Muscle of arm (tissue), 14 donors: ENCODE measurements around the gene TRAP1. TPM values are rescaled to one million over a fixed set of nuclear protein-coding genes. Genes with fewer than 3 reads are reported as not detected.

Experiments
- DNase-seq: peaks from one replicate; pipeline ENCODE4 v3.0.0-alpha.2; 2013
- long read RNA-seq, 11 donors: transcript quantifications; one replicate each; lab custom pipeline, GENCODE V29; 2026
- polyA plus RNA-seq, 12 donors: library from polyadenylated mRNA; unstranded; fragments of 120-200 nt; gene quantifications; one replicate each; pipeline ENCODE4 v1.2.1, GENCODE V29; 2013; ENCODE audit not compliant: insufficient read length in 12 of 12

Gene TRAP1
- polyA plus RNA-seq: 100 to 1,000 TPM in 4 of 12 donors, 10 to 100 TPM in 7, not detected in 1; 74.4 to 123 (median 93.3) TPM
- long read RNA-seq, donor 1, transcript TRAP1-201 (18 exons, 2,296 nt): major isoform, 26 of 77 reads
- long read RNA-seq, donor 1, partial matches to known transcripts: 47 of 77 reads
- long read RNA-seq, donor 1, other reads (novel, unspliced or antisense): 0 of 77 reads
- long read RNA-seq, donor 2, transcript TRAP1-201 (18 exons, 2,296 nt): major isoform, 40 of 49 reads
- long read RNA-seq, donor 2, partial matches to known transcripts: 7 of 49 reads
- long read RNA-seq, donor 2, other reads (novel, unspliced or antisense): 0 of 49 reads
- long read RNA-seq, donor 3, transcript TRAP1-201 (18 exons, 2,296 nt): major isoform, 12 of 16 reads
- long read RNA-seq, donor 3, partial matches to known transcripts: 0 of 16 reads
- long read RNA-seq, donor 3, other reads (novel, unspliced or antisense): 0 of 16 reads
- long read RNA-seq, donor 4, transcript TRAP1-201 (18 exons, 2,296 nt): major isoform, 12 of 15 reads
- long read RNA-seq, donor 4, partial matches to known transcripts: 0 of 15 reads
- long read RNA-seq, donor 4, other reads (novel, unspliced or antisense): 0 of 15 reads
- long read RNA-seq, donor 5, transcript TRAP1-201 (18 exons, 2,296 nt): major isoform, 51 of 64 reads
- long read RNA-seq, donor 5, partial matches to known transcripts: 6 of 64 reads
- long read RNA-seq, donor 5, other reads (novel, unspliced or antisense): 0 of 64 reads
- long read RNA-seq, donor 6, transcript TRAP1-201 (18 exons, 2,296 nt): major isoform, 10 of 13 reads
- long read RNA-seq, donor 6, partial matches to known transcripts: 0 of 13 reads
- long read RNA-seq, donor 6, other reads (novel, unspliced or antisense): 0 of 13 reads
- long read RNA-seq, donor 7, transcript TRAP1-201 (18 exons, 2,296 nt): major isoform, 10 of 15 reads
- long read RNA-seq, donor 7, partial matches to known transcripts: 0 of 15 reads
- long read RNA-seq, donor 7, other reads (novel, unspliced or antisense): 0 of 15 reads
- long read RNA-seq, donor 8, transcript TRAP1-201 (18 exons, 2,296 nt): major isoform, 48 of 53 reads
- long read RNA-seq, donor 8, partial matches to known transcripts: 0 of 53 reads
- long read RNA-seq, donor 8, other reads (novel, unspliced or antisense): 0 of 53 reads
- long read RNA-seq, donor 9, transcript TRAP1-201 (18 exons, 2,296 nt): major isoform, 13 of 23 reads
- long read RNA-seq, donor 9, partial matches to known transcripts: 8 of 23 reads
- long read RNA-seq, donor 9, other reads (novel, unspliced or antisense): 0 of 23 reads
- long read RNA-seq, donor 10, transcript TRAP1-201 (18 exons, 2,296 nt): major isoform, 38 of 49 reads
- long read RNA-seq, donor 10, partial matches to known transcripts: 7 of 49 reads
- long read RNA-seq, donor 10, other reads (novel, unspliced or antisense): 0 of 49 reads
- long read RNA-seq, donor 11, transcript TRAP1-201 (18 exons, 2,296 nt): major isoform, 19 of 28 reads
- long read RNA-seq, donor 11, partial matches to known transcripts: 6 of 28 reads
- long read RNA-seq, donor 11, other reads (novel, unspliced or antisense): 0 of 28 reads

DNA sequence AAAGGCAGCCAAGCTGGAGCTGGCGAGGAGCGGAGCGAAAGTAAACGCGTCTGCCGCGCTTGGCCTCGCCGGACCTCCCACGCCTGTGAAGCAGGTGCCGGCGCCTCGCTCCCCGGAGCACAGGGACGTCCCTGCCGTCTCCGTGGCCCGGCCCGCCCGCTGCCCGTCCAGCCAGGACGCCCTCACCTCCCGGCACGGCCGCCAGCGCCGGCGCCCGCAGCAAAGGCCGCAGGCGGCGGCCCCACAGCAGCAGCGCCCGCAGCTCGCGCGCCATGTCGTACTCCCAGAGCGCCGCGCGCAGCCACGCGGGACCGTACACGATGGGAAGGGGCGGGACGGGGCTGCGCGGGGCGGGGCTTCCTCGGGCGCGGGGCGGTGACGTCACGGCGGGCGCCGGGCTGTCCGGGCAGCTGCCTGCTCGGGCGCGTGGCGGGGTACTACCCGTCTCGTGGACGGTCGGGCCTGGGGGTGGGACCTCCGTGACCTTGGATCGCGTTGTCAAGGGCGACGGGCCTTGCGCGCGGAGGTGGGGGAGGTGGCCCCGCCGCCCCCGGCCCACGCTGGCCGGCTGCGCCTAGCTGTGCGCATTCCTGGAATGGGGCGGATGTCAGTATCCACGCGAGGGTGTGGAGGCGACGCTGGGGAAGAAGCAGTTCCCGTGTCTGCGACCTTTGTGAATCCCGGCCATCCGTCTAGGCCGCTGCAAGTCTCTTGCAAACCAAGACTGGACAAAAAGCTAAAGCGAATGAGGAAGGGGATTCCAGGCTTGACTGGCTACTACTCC is at the start of gene TRAP1:
Gene TRAP1 (minus strand): TSS at position 290 of the 784 bp plus-strand sequence. CDS start 16 bp downstream, at position 274.
- DNase-seq: peak; percentile 75

GRCh38 chr16:3766177-3766576 is 48.9 kb upstream of the TRAP1 start:
- DNase-seq: no peak

- no peak for DNase-seq
These were observed 47.1 kb upstream of the TRAP1 start for GRCh38 chr16:3764409-3764808.

GRCh38 chr16:3762107-3762750 is 44.9 kb upstream of the TRAP1 start:
- DNase-seq: no peak

DNA sequence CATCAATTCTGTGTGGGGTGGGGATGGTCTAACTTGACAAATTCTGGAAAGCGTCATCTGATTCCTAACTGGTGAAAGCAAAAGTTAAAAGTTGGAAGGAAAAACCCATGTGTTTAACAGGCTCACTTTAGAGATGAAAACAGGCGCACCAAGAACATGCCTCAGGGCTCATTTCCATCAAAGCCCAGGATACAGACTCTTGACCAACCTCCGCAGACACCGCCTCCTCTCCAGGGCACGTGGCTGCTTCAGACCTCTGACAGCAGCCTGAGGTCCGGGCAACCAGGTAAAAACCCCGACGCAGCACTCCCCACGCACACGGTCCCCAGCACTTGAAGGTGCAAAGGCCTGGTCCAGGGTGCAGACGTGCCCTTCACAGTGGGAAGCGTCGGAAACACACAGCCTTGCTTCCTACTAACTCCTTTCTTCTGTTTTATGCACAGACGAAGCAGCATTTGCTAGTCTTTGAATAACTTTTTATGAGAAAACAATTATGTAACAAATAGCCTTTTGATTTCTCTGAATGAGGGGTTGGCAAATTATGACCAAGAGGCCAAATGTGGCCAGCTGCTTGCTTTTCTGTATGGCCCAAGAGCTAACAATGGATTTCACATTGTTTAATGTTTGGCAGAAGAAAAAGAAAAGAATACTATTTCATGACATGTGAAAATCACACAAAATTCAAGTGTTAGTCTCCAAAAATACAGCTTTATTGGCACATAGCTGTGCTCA is 44.2 kb upstream of the TRAP1 start:
- DNase-seq: no peak

DNA sequence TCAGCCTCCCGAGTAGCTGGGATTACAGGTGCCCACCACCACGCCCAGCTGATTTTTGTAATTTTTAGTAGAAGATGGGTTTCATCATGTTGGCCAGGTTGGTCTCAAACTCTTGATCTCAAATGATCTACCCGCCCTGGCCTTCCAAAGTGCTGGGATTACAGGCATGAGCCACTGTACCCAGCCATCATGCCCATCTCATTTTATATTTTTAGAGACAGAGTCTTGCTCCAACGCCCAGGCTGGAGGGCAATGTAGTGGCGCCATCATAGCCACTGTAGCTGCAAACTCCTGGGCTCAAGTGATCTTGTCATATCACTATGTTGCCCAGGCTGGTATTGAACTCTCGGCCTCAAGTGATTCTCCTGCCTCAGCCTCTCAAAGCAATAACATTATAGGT is 43.2 kb upstream of the TRAP1 start:
- DNase-seq: no peak

DNA sequence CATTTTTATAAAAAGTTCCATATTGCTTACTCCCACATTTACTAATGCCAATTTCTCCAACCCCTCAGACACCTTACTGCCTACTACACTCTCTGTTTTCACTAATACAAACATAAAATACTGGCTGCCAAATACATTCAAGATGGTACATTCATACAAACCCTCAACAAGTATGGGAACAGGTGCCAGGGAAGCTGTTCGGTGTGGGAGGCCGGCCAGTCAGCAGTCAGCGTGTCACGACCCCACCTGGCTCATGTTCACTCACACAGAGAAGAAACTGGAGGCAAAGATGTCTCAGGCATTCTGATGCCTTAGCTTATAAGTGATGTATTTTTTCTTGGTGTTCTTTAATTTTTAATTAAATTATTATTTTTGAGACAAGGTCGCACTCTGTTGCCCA is 42.4 kb upstream of the TRAP1 start:
- DNase-seq: no peak

- no peak for DNase-seq
These were observed 38.8 kb upstream of the TRAP1 start for GRCh38 chr16:3756113-3756512.

- no peak for DNase-seq
These were observed 37.9 kb upstream of the TRAP1 start for GRCh38 chr16:3755249-3755648.

- DNase-seq: no peak
These were observed 37.4 kb upstream of the TRAP1 start for GRCh38 chr16:3754772-3755171.

- DNase-seq: no peak
These were observed 36.9 kb upstream of the TRAP1 start for GRCh38 chr16:3754081-3754703.

GRCh38 chr16:3752984-3753383 is 35.7 kb upstream of the TRAP1 start:
- DNase-seq: no peak

GRCh38 chr16:3751878-3752277 is 34.6 kb upstream of the TRAP1 start:
- DNase-seq: no peak

DNA sequence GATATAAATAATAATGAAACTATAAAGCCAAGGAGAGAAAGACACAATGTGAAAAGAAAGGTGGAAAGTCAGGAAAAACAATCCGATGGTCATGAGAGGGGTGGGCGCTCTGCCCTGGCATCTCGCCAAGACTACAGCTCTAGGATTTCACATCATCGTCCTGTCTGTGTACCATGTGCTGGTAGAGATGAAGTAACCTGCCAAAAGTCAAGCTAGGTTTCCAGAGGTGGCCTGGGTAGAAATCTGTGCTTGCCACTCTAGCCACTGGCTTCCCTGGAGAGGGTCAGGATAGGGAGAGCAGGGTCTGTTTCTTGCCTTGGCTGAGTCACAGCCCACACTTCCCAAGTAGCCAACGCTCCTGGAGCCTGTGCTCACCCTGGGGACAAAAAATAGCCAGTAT is 31.0 kb upstream of the TRAP1 start:
- DNase-seq: no peak

DNA sequence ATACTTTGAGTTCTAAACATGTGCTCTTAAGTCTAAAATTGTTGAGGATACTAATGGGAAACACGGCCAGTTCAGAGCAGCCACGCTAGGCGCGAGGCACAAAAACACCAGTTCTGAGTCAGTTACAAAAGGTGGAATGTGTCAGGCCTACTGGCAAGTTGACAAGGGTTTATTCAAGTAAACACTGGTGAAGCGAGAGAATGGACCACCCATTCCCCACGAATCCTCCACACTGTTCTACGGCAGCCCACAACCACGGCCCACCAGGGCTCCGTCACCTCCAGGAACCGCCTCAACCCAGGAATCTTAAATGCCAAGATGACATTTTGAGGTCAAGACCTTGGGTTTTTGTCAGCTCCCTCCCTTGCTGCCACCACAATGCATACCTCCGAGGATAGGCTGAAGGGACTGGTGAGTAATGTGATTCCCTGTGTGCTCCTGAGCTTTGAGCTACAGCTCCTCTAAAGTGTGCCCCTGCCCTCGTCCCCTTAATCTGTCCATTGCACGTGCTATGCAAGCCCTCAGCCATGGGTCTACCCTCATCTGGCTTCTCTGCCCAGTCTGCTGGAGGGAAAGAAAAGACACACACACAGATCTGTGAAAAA is 28.5 kb upstream of the TRAP1 start:
- no peak for DNase-seq

- no peak for DNase-seq
These were observed 26.7 kb upstream of the TRAP1 start for GRCh38 chr16:3744018-3744417.

GRCh38 chr16:3740934-3741333 is 23.6 kb upstream of the TRAP1 start:
- no peak for DNase-seq

DNA sequence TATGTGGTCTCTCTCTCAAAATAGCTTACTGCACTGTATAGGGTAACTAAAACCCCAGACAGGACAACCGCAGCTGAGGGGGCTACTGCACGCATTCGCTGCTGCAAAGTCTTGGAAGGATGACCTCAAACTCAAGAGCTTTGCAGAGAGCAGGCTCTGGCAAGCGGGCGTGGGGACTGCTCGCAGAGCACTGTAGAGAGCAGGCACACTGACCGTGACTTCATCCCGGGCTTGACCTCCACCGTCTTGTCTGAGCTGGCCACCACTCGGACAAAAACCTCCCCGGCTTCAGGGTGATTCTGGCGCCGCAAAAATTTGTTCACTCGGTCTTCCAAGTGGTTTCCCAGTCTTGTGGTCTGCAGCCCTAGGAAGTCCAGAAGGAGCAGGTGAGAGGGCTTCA is 22.9 kb upstream of the TRAP1 start:
- DNase-seq: no peak
